Measurements from ENCODE around the gene GNAI3. TPM values are rescaled to one million over a fixed set of nuclear protein-coding genes. Genes with fewer than 3 reads are reported as not detected.

Gene GNAI3
- total RNA-seq, 1 donor from 2014 or later = 14.9 TPM

DNA sequence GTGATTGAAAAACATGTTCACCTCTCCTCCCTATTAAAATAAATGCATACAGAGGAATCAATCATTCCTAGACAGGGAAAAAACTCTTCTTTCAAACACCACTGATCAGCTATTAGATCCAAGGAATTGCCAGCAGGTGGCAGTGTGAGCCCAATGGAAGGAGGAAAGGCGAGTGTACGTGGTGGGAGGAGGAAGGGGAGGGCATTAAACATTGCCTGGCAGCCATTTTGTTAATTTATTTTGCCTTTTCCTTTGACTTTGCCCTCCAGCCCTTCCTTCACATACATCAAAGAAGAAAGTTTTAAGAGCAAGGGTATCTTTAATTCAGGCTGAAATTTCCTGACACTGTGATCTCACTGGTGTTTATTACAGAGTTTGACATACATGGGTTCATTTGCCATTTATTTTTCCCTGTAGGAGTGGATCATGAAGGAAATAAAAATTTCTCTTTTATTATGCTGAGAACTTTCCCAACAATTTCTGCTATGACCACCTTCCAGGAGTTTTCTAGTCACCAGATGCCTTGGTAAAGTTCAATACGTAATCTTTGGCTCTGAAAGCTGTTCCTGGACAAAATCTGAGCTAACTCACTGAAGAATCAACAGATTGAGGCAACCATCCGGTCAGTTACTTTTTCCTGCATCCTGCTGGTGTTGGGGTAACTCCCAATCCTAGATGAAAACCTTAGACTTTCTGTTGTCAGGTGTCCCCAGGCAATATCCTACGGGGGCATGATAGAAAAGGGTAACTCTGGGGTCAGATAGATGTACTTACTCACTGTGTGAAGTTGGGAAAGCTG lies 1.9 kb upstream of the GNAI3 start:
- DNase-seq (ENCODE audit: low read depth in 2 of 2) = peak; percentile 85 to 89

DNA sequence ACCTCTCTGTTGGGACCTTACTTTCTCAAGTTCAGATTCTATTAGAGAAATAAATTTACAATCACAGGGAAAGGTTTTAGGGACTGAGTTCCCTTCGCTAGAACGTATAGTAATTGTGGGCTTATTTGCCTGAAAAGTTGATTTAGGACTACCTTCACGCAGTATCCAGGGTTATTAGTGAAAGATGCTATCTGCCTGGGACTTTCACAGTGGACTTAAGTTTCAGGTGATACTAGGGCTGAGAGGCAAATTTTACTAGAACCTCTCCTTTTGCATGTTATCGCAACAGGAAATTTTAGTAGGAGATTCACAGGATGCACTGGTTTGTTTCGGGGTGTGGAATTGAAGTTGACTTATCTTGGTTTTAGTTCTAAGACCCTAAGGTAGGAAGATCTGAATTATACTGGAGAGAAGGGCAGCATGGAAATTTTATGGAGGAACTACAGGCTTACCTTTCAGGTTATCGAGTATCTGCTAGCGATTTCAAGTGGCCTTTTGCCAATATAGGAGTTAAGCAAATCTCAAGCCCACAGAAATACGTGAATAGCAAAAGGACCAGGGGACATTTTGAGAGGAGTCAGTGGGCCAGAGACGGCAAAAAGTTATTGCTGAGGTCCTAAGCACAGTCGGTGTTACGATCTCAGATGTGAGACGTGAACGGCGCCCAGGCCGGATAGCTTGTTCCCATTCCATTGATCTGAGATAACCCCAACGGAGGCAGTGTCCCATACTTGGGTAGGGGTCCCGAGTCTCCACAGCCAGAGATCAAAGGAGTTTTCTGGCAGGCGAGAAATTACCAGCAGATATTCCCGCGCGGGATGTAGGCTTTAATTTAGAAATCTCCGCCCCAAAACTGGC lies 723 bp upstream of the GNAI3 start:
- peak in 1 of 2 donors; percentile 37 for DNase-seq (ENCODE audit: low read depth in 2 of 2)

DNA sequence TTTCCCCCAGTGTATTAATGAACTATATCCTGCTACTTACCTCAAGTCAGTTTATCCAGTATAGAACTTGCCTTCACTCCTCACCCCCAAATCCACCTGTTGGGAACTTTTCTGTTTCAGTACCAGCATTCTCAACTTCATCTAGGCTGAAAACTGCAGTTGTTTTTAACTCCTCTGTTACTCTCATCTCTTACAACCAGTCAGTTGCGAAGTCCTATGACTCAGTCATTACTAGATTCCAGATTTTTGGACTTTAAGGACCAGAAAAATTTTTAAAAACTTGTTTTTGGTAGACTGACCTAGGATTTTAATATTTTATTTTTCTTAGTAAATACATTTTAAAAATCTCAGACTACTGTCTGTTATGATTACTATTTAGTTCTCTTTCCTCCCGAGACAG lies 8.1 kb downstream of the GNAI3 start:
- DNase-seq (ENCODE audit: low read depth in 2 of 2) = no peak

- no peak for DNase-seq (ENCODE audit: low read depth in 2 of 2)
Measured at GRCh38 chr1:109557520-109557919, 9.1 kb downstream of the GNAI3 start.

DNA sequence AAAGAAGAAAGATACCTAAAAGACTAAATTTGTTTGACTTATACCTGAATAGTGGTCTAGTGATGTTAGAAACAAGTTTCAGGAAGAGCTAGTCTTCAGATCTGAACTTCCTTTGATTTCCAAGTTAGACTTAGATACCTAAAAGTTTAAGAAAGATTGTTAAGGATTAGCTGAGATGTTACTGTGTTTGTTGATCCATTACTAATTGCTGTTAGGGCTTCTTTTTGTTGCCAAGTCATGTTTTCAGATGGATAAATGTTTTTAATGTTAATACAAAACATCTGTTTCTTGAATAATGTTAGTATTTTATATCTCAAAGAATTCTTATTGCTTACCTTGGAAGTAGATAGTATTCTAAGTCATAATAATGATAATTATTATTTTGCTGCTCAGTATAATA lies 11.6 kb downstream of the GNAI3 start:
- no peak for DNase-seq (ENCODE audit: low read depth in 2 of 2)

DNA sequence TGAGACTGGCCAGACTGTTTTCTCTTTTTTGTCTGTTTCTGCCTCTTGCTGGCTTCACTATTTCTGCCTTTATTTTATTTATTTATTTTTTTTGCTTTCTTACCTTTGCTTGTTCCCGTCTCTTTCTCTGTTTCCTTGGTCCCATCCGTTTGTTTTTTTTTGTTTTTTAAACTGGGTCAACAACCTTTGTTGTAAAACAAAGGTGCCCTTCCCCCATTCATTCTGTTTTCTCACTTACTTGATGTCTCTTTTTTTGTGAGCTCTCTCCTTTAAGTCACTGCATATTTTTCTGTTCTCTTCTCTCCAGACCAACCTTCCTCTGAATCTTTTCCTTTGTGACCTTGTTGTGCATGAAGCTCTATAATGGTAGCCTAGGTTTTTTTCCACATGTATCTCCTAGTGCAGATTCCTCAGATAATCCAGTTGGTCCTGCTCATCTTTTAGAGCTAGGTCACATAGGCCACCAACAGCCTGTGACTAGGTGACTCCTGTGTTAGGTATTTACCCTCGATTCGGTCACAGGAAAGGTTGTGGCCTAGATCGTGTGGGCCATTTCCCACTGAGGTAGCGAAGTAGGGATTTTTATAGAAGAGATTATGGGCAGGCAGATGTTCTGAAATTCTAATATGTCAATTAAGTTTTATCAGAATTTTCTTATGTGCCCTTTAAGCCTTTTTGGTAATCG lies 15.9 kb downstream of the GNAI3 start:
- no peak for DNase-seq (ENCODE audit: low read depth in 2 of 2)

DNA sequence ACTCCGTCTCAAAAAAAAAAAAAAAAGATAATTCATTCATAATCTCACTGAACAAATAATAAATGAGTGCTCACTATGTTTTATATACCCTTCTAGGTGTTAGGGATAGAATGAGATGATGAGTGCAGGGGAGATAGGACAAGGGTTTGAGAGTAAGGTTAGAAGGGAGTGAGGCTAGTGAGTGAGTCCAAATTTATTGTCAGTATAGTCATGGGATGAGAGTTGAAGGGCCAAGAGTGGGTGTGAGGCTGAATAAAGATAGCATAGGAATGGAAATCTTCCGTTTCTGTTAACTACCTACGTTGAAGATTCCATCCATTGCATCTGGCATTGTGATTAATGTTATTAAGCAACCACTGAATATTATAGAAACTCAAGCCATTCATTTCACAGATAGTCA lies 16.8 kb downstream of the GNAI3 start:
- DNase-seq (ENCODE audit: low read depth in 2 of 2) = no peak

GRCh38 chr1:109566982-109567381 lies 18.6 kb downstream of the GNAI3 start:
- no peak for DNase-seq (ENCODE audit: low read depth in 2 of 2)

GRCh38 chr1:109567877-109568672 lies 19.7 kb downstream of the GNAI3 start:
- DNase-seq (ENCODE audit: low read depth in 2 of 2) = no peak

- peak in 1 of 2 donors; percentile 35 for DNase-seq (ENCODE audit: low read depth in 2 of 2)
Measured at GRCh38 chr1:109569323-109569722, 20.9 kb downstream of the GNAI3 start.

GRCh38 chr1:109570414-109570813 lies 22.0 kb downstream of the GNAI3 start:
- DNase-seq (ENCODE audit: low read depth in 2 of 2) = peak in 1 of 2 donors; percentile 11

GRCh38 chr1:109573785-109574184 lies 25.4 kb downstream of the GNAI3 start:
- DNase-seq (ENCODE audit: low read depth in 2 of 2) = no peak

DNA sequence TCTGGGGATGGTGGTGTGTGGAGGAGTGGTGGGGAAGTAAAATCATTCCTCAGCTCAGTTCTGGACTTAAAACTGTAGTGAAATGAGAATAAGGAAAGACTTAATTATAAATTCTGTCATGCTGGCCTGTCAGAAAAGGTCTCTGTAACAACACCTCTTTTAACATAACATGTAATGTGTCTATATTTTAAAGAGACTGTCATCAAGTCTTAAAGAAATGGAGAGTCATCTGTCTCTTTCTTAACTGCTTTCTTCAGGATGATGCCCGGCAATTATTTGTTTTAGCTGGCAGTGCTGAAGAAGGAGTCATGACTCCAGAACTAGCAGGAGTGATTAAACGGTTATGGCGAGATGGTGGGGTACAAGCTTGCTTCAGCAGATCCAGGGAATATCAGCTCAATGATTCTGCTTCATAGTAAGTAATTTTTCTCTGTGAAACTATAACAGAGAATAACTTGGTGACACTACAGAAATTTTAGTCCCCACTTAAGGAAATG lies 30.6 kb downstream of the GNAI3 start:
- no peak for DNase-seq (ENCODE audit: low read depth in 2 of 2)

DNA sequence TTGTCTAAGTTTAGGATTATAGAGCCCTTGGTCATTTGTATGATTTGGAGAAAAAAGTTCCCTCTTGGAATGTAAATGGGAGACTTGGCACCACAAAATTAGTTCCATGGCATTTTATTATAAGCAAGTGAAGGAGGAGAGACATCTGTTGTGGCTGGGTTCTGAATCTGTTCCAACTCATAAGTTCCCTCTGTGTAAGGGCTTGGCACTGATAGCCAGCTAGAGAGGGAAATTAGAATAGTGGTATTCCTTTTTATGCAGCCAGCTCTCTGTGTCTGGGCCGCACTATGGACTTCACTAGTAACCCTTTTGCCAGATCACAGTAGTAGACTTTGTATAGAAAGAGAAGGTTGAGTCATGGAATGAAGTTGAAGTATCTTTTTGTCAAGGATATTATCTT lies 31.1 kb downstream of the GNAI3 start:
- no peak for DNase-seq (ENCODE audit: low read depth in 2 of 2)

DNA sequence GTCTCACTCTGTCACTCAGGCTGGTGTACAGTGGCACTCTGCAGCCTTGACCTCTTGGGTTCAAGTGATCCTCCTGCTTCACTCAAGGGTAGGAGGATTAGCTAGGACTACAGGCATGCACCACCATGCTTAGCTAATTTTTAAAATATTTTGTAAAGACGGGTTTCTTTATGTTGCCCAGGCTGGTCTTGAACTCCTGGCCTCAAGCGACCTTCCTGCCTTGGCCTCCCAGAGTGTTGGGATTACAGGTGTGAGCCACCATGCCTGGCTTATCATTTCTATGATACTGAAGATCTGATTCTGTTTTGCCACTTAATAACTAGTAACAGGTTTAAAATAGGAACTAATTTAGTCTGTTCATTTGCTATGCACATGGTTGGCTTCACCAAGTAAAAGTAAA lies 33.6 kb downstream of the GNAI3 start:
- no peak for DNase-seq (ENCODE audit: low read depth in 2 of 2)

DNA sequence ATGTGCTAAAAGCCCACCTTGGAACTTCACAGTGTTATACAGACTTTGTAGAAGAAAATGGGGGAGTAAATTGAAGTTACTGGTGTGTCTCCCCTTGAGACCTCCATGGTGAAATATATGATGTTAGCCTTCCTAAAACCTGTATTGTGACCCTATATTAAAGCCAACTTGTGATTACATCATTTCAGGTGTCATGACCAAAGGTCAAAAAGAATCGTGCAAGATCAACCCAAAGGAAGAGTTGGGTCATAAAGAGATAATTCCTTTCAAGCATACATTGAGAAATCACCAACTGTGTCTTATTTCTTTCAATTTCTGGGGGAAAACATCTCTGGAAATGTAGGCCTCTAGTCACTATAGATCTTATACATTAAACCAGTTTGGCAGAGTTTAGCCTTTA lies 36.4 kb downstream of the GNAI3 start:
- DNase-seq (ENCODE audit: low read depth in 2 of 2) = no peak

DNA sequence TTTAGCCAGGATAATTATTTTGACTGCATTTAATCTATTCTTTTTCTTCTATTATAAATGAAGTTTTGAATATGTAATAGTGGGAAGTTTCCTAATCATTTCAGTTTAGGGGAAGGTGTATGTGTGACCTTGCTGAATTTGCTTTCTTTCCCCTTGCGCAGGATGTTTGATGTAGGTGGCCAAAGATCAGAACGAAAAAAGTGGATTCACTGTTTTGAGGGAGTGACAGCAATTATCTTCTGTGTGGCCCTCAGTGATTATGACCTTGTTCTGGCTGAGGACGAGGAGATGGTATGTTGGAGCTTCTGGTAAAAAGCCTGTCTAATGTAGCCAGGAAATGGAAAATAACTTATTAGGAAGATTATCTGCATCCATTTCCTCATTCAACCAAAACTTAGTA lies 37.6 kb downstream of the GNAI3 start:
- no peak for DNase-seq (ENCODE audit: low read depth in 2 of 2)

DNA sequence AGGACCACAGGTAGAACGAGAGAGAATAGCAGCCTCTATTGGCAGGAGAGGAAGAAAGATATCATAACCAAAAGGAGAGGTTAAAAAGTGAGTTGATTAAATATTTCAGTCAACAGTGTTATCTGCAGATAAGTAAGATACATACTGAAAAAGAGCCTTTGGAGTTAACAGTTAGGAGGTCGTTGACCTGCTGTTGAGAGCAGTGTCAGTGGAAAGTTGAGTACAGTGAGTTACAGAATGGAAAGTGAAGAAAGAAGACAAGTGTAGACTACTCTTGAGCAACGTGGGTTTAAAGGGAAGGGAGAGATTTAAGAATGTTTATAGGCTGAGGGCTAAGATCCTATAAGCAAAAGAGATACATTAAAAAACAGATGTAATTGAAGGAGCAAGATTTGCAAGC lies 40.8 kb downstream of the GNAI3 start:
- DNase-seq (ENCODE audit: low read depth in 2 of 2) = no peak

- no peak for DNase-seq (ENCODE audit: low read depth in 2 of 2)
Measured at GRCh38 chr1:109589679-109590078, 41.3 kb downstream of the GNAI3 start.

DNA sequence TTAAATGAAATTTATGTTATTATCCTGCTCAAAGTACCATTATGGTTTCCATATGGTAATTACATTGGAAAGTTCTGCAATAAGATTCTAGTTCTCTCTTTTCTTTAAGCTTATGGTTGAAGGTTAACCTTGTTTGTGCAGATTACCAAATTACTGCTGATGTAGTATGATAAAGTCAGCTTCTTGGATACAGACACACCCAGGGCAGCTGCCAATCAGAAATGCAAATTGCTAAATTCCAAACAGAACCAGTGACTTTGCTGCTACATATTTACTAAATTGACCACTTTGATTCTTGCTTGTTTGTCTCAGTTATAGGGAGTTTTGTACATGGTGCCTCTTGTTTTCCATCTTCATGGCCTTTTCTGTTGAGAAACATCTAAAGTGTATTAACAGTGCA lies 44.5 kb downstream of the GNAI3 start:
- no peak for DNase-seq (ENCODE audit: low read depth in 2 of 2)

DNA sequence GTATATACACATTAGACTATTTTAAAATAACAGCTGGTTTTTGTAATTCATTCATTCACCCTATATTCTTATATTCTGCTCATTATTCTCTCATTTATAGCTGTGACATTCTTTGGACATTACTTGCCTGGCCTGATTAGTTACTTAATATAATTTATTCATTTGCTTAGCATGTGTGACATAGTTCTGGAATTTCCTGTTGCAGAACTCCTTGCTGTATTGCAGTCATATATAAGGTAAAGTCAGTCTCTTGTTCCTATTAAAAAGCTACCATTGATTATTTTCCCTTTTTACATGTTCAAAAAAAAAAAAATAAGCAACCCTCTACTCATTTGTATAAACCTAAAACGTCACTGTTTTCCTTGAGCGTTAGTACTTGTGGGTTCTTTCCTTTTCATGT lies 47.1 kb downstream of the GNAI3 start:
- DNase-seq (ENCODE audit: low read depth in 2 of 2) = peak in 1 of 2 donors; percentile 34

Measured in dermis microvascular lymphatic vessel endothelial cell (primary cell).